Mucosa of descending colon (tissue), 3 donors: ENCODE measurements around the gene CAPN5. TPM values are rescaled to one million over a fixed set of nuclear protein-coding genes. Genes with fewer than 3 reads are reported as not detected.

Experiments
- ATAC-seq: fragments of 200-7000 bp; cut with Tn5 transposase; one replicate; pipeline ENCODE4 v1.9.1; 2020; ENCODE audit warnings: mild to moderate bottlenecking, moderate library complexity
- DNase-seq, 3 donors: peaks; one replicate each; pipeline ENCODE4 v3.0.0-alpha.2; 2020
- H3K36me3 ChIP-seq: fragments of 200-600 bp; one replicate; pipeline ENCODE4 v1.8.0; 2021; ENCODE audit warnings: low read depth, mild to moderate bottlenecking
- H3K4me1 ChIP-seq: fragments of 200-600 bp; one replicate; pipeline ENCODE4 v1.8.0; 2021; ENCODE audit warnings: low read depth, mild to moderate bottlenecking
- H3K4me3 ChIP-seq: fragments of 200-600 bp; one replicate; pipeline ENCODE4 v1.8.0; 2021; ENCODE audit warnings: mild to moderate bottlenecking
- H3K9me3 ChIP-seq: fragments of 200-600 bp; one replicate; pipeline ENCODE4 v1.8.0; 2021; ENCODE audit warnings: mild to moderate bottlenecking
- intact Hi-C, 2 donors: fragments of 100-400 bp; cut with DNase I in 1 of 2; cut with micrococcal nuclease in 1 of 2; formaldehyde crosslinking; loops; one replicate each; pipeline versions ENCODE4 v1.11.0 to v1.11.1; 2022; cut with DNase I, micrococcal nuclease
- total RNA-seq, 3 donors: library from RNA; stranded (reverse); fragmentation: NEBNext Ultra II Directional in 2 of 3; extraction: Animal tissue kit (Norgen Biotek cat#: 25700) in 2 of 3; gene quantifications; one replicate each; pipeline versions ENCODE4 v1.2.1 to v1.2.4, GENCODE V29; 2021 to 2023
- TF ChIP-seq, protein P1 (sequence below): fragments of 200-600 bp; IDR thresholded peaks from one replicate; pipeline ENCODE4 v1.8.0; 2022; ENCODE audit warnings: antibody characterized with exemption, mild to moderate bottlenecking
- donor health status: DM: no; HTN: no; CAD: no; lungs with moderate emphysema.
- donor health status: DM: no; HTN: no; CAD: no.
- donor health status: DM: no; HTN: yes; CAD: no.

CAPN5 gene
- total RNA-seq, 3 donors from 2014 or later = 142 to 351 (median 253) TPM

DNA sequence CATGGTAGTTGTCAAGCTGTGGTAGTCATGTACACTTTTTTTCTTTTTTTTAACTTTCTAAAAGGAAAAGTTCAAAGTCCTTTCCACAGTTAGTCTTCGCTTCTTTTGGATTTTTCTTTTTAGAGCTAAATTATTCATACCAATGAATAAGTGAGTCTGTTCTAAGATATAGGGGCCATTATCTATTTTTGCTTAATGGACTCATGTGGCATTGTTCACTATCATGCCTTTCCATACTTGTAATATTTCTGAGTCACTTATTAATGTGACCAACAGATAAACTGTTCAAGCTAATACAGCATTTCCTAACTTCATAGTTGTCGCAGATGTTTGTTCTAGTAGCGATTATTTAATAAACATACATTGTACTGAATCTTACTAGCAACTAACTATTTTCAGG lies 40.5 kb upstream of the CAPN5 start:
- no peak for ATAC-seq
- intact Hi-C loops = no loop called here

DNA sequence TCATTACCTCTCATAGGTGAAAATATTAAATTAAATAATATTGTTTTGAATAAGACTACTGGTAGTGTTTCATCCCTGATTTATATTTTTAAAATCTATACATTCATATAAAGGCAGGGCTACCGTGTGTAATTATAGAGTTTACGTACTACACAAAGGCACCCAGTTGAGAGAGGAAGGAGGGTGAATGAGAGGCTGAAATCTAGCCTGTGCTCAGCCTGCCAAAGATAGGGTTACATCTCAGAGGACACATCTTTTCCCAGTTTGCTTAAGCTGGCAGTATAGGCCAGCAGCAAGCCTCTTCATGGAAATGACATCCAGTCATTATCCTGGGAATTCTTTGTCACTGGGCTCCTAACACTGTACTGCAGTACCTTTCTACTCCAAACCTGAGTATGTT lies 40.0 kb upstream of the CAPN5 start:
- TF ChIP-seq, protein P1, sequence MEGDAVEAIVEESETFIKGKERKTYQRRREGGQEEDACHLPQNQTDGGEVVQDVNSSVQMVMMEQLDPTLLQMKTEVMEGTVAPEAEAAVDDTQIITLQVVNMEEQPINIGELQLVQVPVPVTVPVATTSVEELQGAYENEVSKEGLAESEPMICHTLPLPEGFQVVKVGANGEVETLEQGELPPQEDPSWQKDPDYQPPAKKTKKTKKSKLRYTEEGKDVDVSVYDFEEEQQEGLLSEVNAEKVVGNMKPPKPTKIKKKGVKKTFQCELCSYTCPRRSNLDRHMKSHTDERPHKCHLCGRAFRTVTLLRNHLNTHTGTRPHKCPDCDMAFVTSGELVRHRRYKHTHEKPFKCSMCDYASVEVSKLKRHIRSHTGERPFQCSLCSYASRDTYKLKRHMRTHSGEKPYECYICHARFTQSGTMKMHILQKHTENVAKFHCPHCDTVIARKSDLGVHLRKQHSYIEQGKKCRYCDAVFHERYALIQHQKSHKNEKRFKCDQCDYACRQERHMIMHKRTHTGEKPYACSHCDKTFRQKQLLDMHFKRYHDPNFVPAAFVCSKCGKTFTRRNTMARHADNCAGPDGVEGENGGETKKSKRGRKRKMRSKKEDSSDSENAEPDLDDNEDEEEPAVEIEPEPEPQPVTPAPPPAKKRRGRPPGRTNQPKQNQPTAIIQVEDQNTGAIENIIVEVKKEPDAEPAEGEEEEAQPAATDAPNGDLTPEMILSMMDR = no peak
- Histone ChIP-seq H3K4me1 (peaks cover 9% of the 10 kb centered on the region), H3K9me3 (no peaks in the 10 kb centered on the region), H3K4me3 (no peak overlapping the region), H3K36me3 (no peaks in the 10 kb centered on the region)
- DNase-seq = no peak
- intact Hi-C loops = no loop called here
- no peak for ATAC-seq

More for the DNA sequence above, 40.5 kb upstream of the CAPN5 start:
- DNase-seq = no peak
- no peak overlapping the region for H3K4me3 ChIP-seq
- peaks cover 8% of the 10 kb centered on the region for H3K4me1 ChIP-seq
- no peaks in the 10 kb centered on the region for H3K36me3 ChIP-seq
- no peaks in the 10 kb centered on the region for H3K9me3 ChIP-seq
- TF ChIP-seq, protein P1 = no peak

DNA sequence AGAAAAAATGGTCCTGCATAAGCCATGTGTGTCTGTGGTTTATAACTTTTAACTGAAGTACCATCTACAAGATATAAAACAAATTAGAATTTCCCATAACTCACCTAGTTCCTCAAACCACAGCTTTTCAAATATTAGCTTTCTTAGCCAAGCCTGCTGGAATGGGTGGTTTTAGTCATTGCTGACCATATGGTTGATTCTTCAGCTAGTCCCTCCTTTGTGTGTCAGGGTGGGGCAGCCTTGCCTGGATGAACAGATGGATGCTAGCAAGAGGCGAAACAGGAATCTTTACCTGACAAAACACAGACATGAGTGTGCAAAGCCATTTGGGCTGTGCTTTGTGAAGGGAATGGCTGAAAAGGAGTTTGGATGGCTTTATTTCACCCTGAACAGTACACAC lies 39.5 kb upstream of the CAPN5 start:
- no peak overlapping the region for H3K4me3 ChIP-seq
- TF ChIP-seq, protein P1 = no peak
- ATAC-seq (peak; percentile 73), DNase-seq (peak in 1 of 3 donors; percentile 50)
- no peaks in the 10 kb centered on the region for H3K9me3 ChIP-seq
- no peaks in the 10 kb centered on the region for H3K36me3 ChIP-seq
- H3K4me1 ChIP-seq = peaks cover 9% of the 10 kb centered on the region
- intact Hi-C loops = no loop called here

DNA sequence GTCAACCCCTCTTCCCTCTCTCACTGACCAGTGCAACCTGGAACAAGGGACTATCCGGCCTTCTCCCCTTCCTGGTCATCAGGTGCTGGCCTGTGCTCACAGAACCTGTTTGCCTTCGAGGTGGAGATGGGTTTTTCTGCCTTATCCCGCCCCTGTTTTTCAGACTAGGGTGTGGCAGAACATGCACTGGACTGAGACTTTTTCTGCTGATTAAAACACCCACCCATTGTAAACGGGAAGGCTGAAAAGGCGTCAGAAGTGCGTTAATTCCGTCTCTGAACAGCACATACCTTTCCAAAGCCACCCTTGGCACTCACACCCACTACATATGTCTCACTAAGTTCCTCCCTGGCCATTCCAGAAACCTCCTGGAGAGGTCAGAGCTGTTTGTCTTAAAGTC lies 36.9 kb upstream of the CAPN5 start:
- intact Hi-C loops = no loop called here
- ATAC-seq (peak; percentile 82), DNase-seq (peak in 1 of 3 donors; percentile 71)
- H3K9me3 ChIP-seq = no peaks in the 10 kb centered on the region
- H3K36me3 ChIP-seq = no peaks in the 10 kb centered on the region
- no peak overlapping the region for H3K4me3 ChIP-seq
- TF ChIP-seq, protein P1 = no peak
- peaks cover 9% of the 10 kb centered on the region for H3K4me1 ChIP-seq

DNA sequence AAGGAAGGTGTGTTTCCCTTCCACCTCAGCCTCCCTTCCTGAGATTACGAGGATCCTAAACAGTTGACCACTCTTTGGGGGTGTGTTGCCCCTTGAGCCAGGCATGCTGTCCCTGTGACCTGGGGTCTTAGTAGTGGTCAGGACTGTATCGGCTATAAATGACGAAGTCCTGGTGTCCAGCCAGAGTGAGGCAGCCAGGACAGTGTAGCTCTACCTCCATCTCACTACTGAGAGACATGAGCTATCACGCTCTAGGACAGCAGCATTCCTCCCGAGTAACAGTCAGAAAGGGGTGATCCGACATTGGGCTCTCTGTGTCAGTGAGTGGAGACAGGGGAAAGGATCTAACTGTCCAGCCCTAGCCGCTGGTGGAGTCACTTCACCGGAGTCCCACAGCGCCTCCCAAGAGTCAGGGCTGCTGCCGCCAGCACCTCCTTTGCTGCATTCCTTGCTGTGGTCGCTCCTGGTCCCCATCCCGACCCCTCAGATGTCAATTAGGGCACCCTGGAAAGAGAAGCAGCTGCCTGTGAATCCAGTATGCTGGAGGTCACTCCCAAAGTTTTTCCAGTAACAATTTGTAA lies 35.8 kb upstream of the CAPN5 start:
- DNase-seq (no peak), ATAC-seq (no peak)
- Histone ChIP-seq H3K9me3 (no peaks in the 10 kb centered on the region), H3K4me3 (no peak overlapping the region), H3K36me3 (no peaks in the 10 kb centered on the region), H3K4me1 (peaks cover 15% of the 10 kb centered on the region)
- TF ChIP-seq, protein P1 = no peak
- intact Hi-C loops = no loop called here

DNA sequence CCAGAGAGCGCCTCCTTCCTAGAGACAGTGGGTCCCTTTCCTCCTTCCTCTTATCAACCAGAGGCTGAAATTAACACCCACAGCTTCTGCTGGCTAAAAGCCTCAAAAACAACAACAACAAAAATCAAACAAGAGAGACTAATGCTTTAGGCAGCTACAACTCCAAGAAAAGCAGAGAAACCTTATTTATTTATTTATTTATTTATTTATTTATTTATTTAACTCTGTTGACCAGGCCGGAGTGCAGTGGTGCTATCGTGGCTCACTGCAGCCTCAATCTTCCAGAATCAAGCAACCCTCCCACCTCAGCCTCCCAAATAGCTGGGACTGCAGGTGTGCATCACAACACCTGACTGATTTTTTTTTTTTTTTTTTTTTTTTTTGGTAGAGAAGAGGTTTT lies 35.2 kb upstream of the CAPN5 start:
- H3K36me3 ChIP-seq = no peaks in the 10 kb centered on the region
- no peaks in the 10 kb centered on the region for H3K9me3 ChIP-seq
- DNase-seq (no peak), ATAC-seq (no peak)
- TF ChIP-seq, protein P1 = no peak
- H3K4me1 ChIP-seq = peaks cover 15% of the 10 kb centered on the region
- intact Hi-C loops = no loop called here
- H3K4me3 ChIP-seq = no peak overlapping the region
